ENCODE data around the gene ARMC3. TPM values are rescaled to one million over a fixed set of nuclear protein-coding genes. Genes with fewer than 3 reads are reported as not detected.

ARMC3 gene
- total and polyA plus RNA-seq, 9 of the 15 experiments (the other 6 are each of a cell fraction or from before 2014, with no cell fraction given), result 0.33 to 1.1 (median 0.62) TPM

GRCh38 chr10:23055424-23056185 lies 127.8 kb downstream of the ARMC3 start (continued):
- TF ChIP-seq, protein P1, sequence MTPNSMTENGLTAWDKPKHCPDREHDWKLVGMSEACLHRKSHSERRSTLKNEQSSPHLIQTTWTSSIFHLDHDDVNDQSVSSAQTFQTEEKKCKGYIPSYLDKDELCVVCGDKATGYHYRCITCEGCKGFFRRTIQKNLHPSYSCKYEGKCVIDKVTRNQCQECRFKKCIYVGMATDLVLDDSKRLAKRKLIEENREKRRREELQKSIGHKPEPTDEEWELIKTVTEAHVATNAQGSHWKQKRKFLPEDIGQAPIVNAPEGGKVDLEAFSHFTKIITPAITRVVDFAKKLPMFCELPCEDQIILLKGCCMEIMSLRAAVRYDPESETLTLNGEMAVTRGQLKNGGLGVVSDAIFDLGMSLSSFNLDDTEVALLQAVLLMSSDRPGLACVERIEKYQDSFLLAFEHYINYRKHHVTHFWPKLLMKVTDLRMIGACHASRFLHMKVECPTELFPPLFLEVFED (CRISPR knock-in tag; conservative IDR thresholded peaks at IDR 0.05), result peak; percentile 99
- TF ChIP-seq ZNF121 (CRISPR knock-in tag; conservative IDR thresholded peaks at IDR 0.05), result no peak
- TF ChIP-seq KDM5B (IDR thresholded peaks at IDR 0.05; ENCODE audit: insufficient replicate concordance, low read depth, low read length), result peak; percentile 29
- TF ChIP-seq DACH1 (IDR thresholded peaks at IDR 0.05; ENCODE audit: partially characterized antibody), result peak; percentile 68
- no peak for TF ChIP-seq TFE3 (CRISPR knock-in tag; IDR thresholded peaks at IDR 0.05)
- no peak for TF ChIP-seq SPI1 (IDR thresholded peaks at IDR 0.05; ENCODE audit: borderline replicate concordance, low read depth, low read length)
- peak; percentile 56; the same call in 1 of the 2 replicates for TF ChIP-seq ZKSCAN8 (CRISPR knock-in tag; IDR thresholded peaks at IDR 0.05)
- no peak for TF ChIP-seq MAFK (IDR thresholded peaks at IDR 0.05; ENCODE audit: low read length)
- no peak for TF ChIP-seq SRSF9 (IDR thresholded peaks at IDR 0.05; ENCODE audit: borderline replicate concordance, low read depth, low read length)
- no peak; the same call in 1 of the 2 replicates for TF ChIP-seq RFX5 (IDR thresholded peaks at IDR 0.05; ENCODE audit: low read depth, low read length)
- TF ChIP-seq, protein P2, sequence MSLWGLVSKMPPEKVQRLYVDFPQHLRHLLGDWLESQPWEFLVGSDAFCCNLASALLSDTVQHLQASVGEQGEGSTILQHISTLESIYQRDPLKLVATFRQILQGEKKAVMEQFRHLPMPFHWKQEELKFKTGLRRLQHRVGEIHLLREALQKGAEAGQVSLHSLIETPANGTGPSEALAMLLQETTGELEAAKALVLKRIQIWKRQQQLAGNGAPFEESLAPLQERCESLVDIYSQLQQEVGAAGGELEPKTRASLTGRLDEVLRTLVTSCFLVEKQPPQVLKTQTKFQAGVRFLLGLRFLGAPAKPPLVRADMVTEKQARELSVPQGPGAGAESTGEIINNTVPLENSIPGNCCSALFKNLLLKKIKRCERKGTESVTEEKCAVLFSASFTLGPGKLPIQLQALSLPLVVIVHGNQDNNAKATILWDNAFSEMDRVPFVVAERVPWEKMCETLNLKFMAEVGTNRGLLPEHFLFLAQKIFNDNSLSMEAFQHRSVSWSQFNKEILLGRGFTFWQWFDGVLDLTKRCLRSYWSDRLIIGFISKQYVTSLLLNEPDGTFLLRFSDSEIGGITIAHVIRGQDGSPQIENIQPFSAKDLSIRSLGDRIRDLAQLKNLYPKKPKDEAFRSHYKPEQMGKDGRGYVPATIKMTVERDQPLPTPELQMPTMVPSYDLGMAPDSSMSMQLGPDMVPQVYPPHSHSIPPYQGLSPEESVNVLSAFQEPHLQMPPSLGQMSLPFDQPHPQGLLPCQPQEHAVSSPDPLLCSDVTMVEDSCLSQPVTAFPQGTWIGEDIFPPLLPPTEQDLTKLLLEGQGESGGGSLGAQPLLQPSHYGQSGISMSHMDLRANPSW (CRISPR knock-in tag; IDR thresholded peaks at IDR 0.05), result no peak
- TF ChIP-seq TAF7 (tag; IDR thresholded peaks at IDR 0.05), result no peak
- no peak for TF ChIP-seq BMI1 (IDR thresholded peaks at IDR 0.05; ENCODE audit: low read length)
- TF ChIP-seq ZNF124 (CRISPR knock-in tag; IDR thresholded peaks at IDR 0.05), result no peak
- TF ChIP-seq, protein P3, sequence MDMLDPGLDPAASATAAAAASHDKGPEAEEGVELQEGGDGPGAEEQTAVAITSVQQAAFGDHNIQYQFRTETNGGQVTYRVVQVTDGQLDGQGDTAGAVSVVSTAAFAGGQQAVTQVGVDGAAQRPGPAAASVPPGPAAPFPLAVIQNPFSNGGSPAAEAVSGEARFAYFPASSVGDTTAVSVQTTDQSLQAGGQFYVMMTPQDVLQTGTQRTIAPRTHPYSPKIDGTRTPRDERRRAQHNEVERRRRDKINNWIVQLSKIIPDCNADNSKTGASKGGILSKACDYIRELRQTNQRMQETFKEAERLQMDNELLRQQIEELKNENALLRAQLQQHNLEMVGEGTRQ (CRISPR knock-in tag; IDR thresholded peaks at IDR 0.05), result no peak
- no peak for TF ChIP-seq CBFA2T2 (conservative IDR thresholded peaks at IDR 0.05)
- no peak for TF ChIP-seq PHF20 (IDR thresholded peaks at IDR 0.05; ENCODE audit: partially characterized antibody)
- TF ChIP-seq SMC3 (conservative IDR thresholded peaks at IDR 0.05; ENCODE audit: insufficient read depth, low read depth, low read length), result no peak
- no peak; the same call in 1 of the 2 replicates for TF ChIP-seq ZNF395 (CRISPR knock-in tag; IDR thresholded peaks at IDR 0.05)
- peak; percentile 48; the same call in 1 of the 2 replicates for TF ChIP-seq ZNF143 (CRISPR knock-in tag; IDR thresholded peaks at IDR 0.05)
- TF ChIP-seq CREBBP (IDR thresholded peaks at IDR 0.05; ENCODE audit: low read depth, low read length), result no peak

Data from K562 (cell line).